Keratinocyte (primary cell): ENCODE results near the gene CCDC97.

Experiments used
- EZH2 ChIP-seq: IDR thresholded peaks from one replicate; pipeline ENCODE4 v1.6.1; 2012; ENCODE audit warnings: inconsistent platforms, mild to moderate bottlenecking, low read length, moderate library complexity
- TF ChIP-seq, protein P1 (sequence below), 3 experiments: IDR thresholded peaks in 1 of 3; conservative IDR thresholded peaks in 1 of 3; optimal IDR thresholded peaks in 1 of 3; 2 replicates in 2 of 3; 3 replicates in 1 of 3; pipeline versions ENCODE3 to v1.5.1; 2011; ENCODE audit warnings: low read length in 3 of 3, mild to moderate bottlenecking in 3 of 3, moderate library complexity in 2 of 3, control low read depth in 1 of 3, inconsistent platforms in 1 of 3; ENCODE audit not compliant: insufficient read depth in 2 of 3; ENCODE audit errors: extremely low read depth in 1 of 3

- TF ChIP-seq, protein P1, sequence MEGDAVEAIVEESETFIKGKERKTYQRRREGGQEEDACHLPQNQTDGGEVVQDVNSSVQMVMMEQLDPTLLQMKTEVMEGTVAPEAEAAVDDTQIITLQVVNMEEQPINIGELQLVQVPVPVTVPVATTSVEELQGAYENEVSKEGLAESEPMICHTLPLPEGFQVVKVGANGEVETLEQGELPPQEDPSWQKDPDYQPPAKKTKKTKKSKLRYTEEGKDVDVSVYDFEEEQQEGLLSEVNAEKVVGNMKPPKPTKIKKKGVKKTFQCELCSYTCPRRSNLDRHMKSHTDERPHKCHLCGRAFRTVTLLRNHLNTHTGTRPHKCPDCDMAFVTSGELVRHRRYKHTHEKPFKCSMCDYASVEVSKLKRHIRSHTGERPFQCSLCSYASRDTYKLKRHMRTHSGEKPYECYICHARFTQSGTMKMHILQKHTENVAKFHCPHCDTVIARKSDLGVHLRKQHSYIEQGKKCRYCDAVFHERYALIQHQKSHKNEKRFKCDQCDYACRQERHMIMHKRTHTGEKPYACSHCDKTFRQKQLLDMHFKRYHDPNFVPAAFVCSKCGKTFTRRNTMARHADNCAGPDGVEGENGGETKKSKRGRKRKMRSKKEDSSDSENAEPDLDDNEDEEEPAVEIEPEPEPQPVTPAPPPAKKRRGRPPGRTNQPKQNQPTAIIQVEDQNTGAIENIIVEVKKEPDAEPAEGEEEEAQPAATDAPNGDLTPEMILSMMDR (optimal IDR thresholded peaks at IDR 0.05 in 1 of 3, IDR thresholded peaks at IDR 0.05 in 1 of 3, conservative IDR thresholded peaks at IDR 0.05 in 1 of 3; ENCODE audit: extremely low read depth in 1 of 3, insufficient read depth in 2 of 3, low read length in 3 of 3): no peak
- no peak for TF ChIP-seq EZH2
Measured at GRCh38 chr19:41265395-41266153, 44.4 kb upstream of the CCDC97 start.
